ENCODE data around the gene SLC35F1.

Gene SLC35F1

GRCh38 chr6:117932001-117932400 lies 24.9 kb downstream of the SLC35F1 start (continued):
- TF ChIP-seq ZNF26 (tag by site-specific recombination; IDR thresholded peaks at IDR 0.05) (no peak), ZNF140 (tag by site-specific recombination; IDR thresholded peaks at IDR 0.05) (no peak), ZNF423 (tag by site-specific recombination; IDR thresholded peaks at IDR 0.05) (no peak)

GRCh38 chr6:117932676-117933075 lies 25.6 kb downstream of the SLC35F1 start:
- TF ChIP-seq PRDM1 (tag by site-specific recombination; IDR thresholded peaks at IDR 0.05) (no peak), ZNF174 (tag by site-specific recombination; IDR thresholded peaks at IDR 0.05) (no peak), ZNF24 (tag by site-specific recombination; IDR thresholded peaks at IDR 0.05) (no peak), ZNF350 (tag by site-specific recombination; IDR thresholded peaks at IDR 0.05) (no peak), GLI4 (tag by site-specific recombination; IDR thresholded peaks at IDR 0.05) (no peak), ZNF223 (tag by site-specific recombination; IDR thresholded peaks at IDR 0.05) (no peak), ZNF580 (tag by site-specific recombination; IDR thresholded peaks at IDR 0.05) (no peak), PRDM4 (tag by site-specific recombination; IDR thresholded peaks at IDR 0.05) (no peak), YY1 (tag by site-specific recombination; IDR thresholded peaks at IDR 0.05) (no peak), ZNF335 (tag by site-specific recombination; conservative IDR thresholded peaks at IDR 0.05) (no peak), ZNF600 (tag by site-specific recombination; IDR thresholded peaks at IDR 0.05) (no peak), SP2 (tag by site-specific recombination; IDR thresholded peaks at IDR 0.05) (no peak)
- H3K4me3 ChIP-seq (ENCODE audit: low read depth, low read length), result no peak overlapping the region
- H3K27ac ChIP-seq (ENCODE audit: extremely low read depth, low read depth, low read length), result no peak overlapping the region
- no peaks in the 10 kb centered on the region for H3K4me1 ChIP-seq (ENCODE audit: control insufficient read depth, insufficient read depth, low read length)
- CTCF ChIA-PET, result interaction anchor here (0.7 to 1.3 kb wide), 2 partner anchors 14 to 92 kb away, joined by 3 to 5 read pairs; no protein-coding TSS in a partner anchor
- H3K36me3 ChIP-seq (ENCODE audit: control insufficient read depth in 2 of 2, insufficient read depth in 1 of 2, low read length in 2 of 2), result no peaks in the 10 kb centered on the region
- H3K9me3 ChIP-seq (ENCODE audit: control insufficient read depth, insufficient read depth, low read depth, low read length), result no peaks in the 10 kb centered on the region
- POLR2A ChIA-PET, result no interaction called here

- ChIA-PET POLR2A (no interaction called here), CTCF (interaction anchor here (0.6 to 1.3 kb wide), 6 partner anchors 12 to 1400 kb away, joined by 3 to 5 read pairs (median 3); no protein-coding TSS in a partner anchor)
- no peaks in the 10 kb centered on the region for H3K9me3 ChIP-seq (ENCODE audit: control insufficient read depth, insufficient read depth, low read depth, low read length)
- H3K27ac ChIP-seq (ENCODE audit: extremely low read depth, low read depth, low read length), result no peak overlapping the region
- no peak for TF ChIP-seq ZNF174 (tag by site-specific recombination; IDR thresholded peaks at IDR 0.05)
- H3K36me3 ChIP-seq (ENCODE audit: control insufficient read depth in 2 of 2, insufficient read depth in 1 of 2, low read length in 2 of 2), result no peaks in the 10 kb centered on the region
- no peak overlapping the region for H3K4me3 ChIP-seq (ENCODE audit: low read depth, low read length)
- H3K4me1 ChIP-seq (ENCODE audit: control insufficient read depth, insufficient read depth, low read length), result peaks cover 7% of the 10 kb centered on the region
Observed at GRCh38 chr6:117933471-117933870, 26.4 kb downstream of the SLC35F1 start.

GRCh38 chr6:117938311-117938995 lies 31.4 kb downstream of the SLC35F1 start:
- CTCF ChIA-PET, result interaction anchor here (0.6 to 1.9 kb wide), 3 partner anchors 31 to 452 kb away, joined by 3 to 5 read pairs (median 3); partner anchors contain the start of gene SLC35F1
- H3K9me3 ChIP-seq (ENCODE audit: control insufficient read depth, insufficient read depth, low read depth, low read length), result no peaks in the 10 kb centered on the region
- H3K4me3 ChIP-seq (ENCODE audit: low read depth, low read length), result no peak overlapping the region
- POLR2A ChIA-PET, result interaction anchor here (0.6 kb wide), 1 partner anchor 484 kb away, joined by 3 read pairs; no protein-coding TSS in a partner anchor
- no peak overlapping the region for H3K27ac ChIP-seq (ENCODE audit: extremely low read depth, low read depth, low read length)
- H3K36me3 ChIP-seq (ENCODE audit: control insufficient read depth in 2 of 2, insufficient read depth in 1 of 2, low read length in 2 of 2), result no peaks in the 10 kb centered on the region
- peaks cover 13% of the 10 kb centered on the region for H3K4me1 ChIP-seq (ENCODE audit: control insufficient read depth, insufficient read depth, low read length)
- 0 out of 2 replicates have a peak, but pooled peaks have one; percentile 24 for TF ChIP-seq KLF16 (tag by site-specific recombination; IDR thresholded peaks at IDR 0.05)
- TF ChIP-seq GLIS1 (tag by site-specific recombination; IDR thresholded peaks at IDR 0.05), result peak; percentile 54; the same call in 1 of the 2 replicates
- TF ChIP-seq ZNF223 (tag by site-specific recombination; IDR thresholded peaks at IDR 0.05), result no peak
- peak; percentile 78 for TF ChIP-seq PATZ1 (tag by site-specific recombination; IDR thresholded peaks at IDR 0.05)
- peak; percentile 54; the same call in 1 of the 2 replicates for TF ChIP-seq ZNF398 (tag by site-specific recombination; IDR thresholded peaks at IDR 0.05)
- no peak for TF ChIP-seq FEZF1 (tag by site-specific recombination; IDR thresholded peaks at IDR 0.05)
